GM18517 (cell line): ENCODE data around the gene LMO2.
A peak's percentile ranks its signal among the peaks of the same experiment; 100 is the strongest.
"Not testable (repeated sequence)": the region's sequence is repeated elsewhere in the genome, so short reads cannot be mapped to it uniquely, and the experiment has no call there.

Experiments used
- ATAC-seq: cut with Tn5 transposase; IDR thresholded peaks from one replicate; pipeline ENCODE4 v1.9.1; 2021; ENCODE audit warnings: mild to moderate bottlenecking, moderate library complexity; ENCODE audit not compliant: unreplicated experiment

LMO2 gene

DNA sequence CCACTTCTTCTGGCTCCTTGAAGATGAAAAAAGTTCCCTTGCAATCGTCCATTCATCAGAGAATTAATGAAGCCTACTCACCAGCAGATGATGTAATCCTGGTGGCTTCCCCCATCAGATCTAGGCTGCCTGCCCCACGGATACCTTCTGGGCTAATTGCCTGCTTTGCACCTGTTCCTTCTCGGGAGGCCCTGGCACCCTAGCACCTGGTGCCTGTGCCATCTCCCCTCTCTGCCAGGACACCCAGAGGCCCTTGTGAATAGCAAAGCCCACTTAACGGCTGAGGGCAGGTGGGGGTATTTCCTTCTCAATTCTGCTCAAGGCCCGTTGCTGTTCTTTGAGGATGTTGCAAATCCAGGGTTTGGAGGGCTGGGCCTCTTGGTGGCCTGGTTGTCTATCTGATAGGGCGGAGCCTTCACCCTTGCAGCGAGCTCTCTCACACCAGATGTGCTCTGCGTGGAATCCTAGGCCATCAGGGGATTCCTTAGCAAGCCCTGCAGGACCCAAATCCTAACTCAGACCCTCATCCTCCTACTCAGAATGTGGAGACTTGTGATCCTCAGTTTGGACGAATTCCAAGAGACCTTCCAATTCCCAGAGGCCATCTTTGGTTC lies at the start of gene LMO2:
LMO2 (minus strand) TSS at position 363 of the 614 bp plus-strand sequence. CDS start 22,360 bp downstream, outside the sequence.
- ATAC-seq = no peak

DNA sequence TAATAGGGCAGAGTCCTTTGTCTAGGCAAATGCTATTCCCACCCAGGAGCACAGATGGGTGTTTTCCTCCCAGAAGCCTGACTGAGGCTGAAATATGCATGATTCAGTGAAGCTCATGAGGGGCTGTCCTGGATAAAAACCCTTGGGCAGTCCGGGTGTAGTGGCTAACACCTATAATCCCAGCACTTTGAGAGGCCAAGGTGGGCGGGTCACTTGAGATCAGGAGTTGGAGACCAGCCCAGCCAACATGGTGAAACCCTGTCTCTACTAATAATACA lies 48.6 kb upstream of the LMO2 start:
- ATAC-seq = no peak

GRCh38 chr11:33936725-33937604 lies 45.1 kb upstream of the LMO2 start:
- no peak for ATAC-seq

DNA sequence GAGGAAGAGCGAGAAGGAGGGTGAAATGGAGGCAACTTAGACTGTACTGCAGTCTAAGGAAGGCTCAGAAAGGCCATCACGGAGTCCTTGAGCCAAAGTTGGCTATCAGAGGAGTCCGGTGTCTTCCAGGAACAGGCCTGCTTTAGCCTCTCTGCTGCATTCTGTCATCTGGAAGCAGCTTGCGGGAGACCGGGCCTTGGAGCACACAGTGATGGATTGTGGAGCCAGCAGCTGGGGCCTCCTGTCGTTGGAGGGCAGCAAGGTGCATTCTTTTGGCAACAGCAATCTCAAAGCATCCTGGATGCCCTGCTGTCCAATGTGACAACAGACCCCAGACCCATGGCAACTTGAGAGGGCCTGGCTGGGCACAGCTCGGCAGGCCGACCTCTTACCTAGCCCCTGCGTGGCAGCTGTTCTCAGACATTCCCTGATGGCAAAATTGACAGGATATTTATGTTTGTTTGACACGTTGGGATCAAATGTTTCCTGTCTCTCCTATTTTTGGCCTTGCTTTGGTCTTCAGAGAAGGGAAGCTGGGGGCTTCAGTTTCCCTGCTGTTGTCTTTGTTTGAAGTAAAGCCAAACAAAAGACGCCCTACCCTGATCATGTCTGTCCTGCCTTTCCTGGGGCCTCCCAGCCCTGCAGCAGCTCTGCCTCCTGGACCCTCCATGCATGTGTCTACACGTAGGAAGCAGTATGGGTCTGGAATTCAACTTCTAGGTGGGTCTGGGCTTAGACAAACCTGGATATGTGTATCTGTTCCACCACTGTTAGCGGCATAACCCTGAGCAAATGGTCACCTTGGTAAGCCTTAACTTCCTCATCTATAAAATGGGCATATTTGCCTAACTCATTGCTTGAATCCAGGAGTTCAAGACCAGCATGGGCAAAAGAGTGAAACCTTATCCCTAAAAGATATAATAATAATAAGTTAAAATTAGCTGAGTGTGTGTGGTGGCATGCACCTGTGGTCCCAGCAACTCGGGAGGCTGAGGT lies 43.9 kb upstream of the LMO2 start:
- ATAC-seq = no peak

- no peak for ATAC-seq
Observed at GRCh38 chr11:33935005-33935404, 43.1 kb upstream of the LMO2 start.

DNA sequence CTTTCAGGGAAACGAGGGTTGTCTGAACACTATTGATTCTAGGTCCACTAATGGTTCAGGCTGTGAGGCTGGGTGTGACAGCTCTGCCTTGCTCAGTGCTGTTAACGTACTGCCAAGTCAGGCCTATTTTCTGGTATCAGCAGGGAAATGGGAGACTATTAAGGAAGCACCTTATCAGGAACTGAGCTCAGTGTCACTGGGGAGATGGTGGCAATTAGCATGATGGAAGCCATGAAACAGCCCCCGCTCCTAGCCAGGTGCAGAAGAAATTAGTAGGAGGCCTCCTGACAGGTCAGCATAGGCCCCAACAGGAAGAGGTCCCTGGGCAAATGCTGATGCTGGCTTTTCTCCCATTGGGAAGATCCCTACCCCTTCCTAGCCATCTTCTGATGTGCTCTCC lies 42.6 kb upstream of the LMO2 start:
- ATAC-seq = no peak

DNA sequence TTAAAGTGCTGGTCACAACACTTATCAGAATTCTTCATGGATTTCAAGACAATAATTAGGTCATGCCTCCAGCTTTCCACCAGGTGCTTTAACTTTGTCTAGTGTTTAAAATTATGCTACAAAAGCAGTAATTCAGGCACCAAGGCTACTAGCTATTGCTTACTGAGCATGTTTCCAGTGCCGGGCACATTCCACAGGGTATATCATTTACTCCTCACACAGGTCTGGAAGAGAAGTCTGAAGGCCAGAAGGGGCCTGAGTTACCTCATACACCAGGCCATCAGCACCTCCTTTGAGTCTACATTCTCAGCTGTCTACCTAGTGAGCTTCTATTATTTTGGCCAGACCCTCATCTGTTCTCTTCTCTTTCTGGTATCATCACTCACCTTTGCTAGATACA lies 41.7 kb upstream of the LMO2 start:
- ATAC-seq = no peak

GRCh38 chr11:33932721-33933120 lies 40.8 kb upstream of the LMO2 start:
- no peak for ATAC-seq

DNA sequence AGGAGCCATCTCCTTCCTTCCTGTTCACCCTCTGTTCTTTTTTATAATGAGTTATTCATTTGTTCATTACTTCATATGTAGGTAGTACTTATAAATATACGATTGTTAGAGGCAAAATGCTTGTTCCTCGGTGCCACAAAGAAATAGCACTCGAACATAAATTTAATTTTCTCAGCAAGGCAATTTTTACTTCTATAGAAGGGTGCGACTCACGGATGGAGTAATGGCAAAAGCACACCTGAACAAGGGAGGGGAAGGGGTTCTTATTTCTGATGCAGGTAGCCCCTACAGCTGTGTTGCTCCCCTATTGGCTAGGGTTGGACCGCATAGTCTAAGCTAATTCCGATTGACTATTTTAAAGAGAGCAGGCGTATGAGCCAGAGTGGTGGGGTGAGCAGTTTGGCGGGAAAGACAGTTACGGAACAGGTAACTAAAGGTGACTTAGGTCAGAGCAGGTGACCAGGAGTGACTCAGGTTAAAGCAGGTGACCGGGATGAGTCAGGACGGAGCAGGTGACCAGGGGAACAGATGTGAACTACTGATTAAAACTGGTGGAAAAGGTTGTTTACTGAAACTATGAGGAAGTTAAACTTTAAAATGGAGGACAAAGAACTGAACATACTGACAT lies 40.0 kb upstream of the LMO2 start:
- not testable (repeated sequence) for ATAC-seq

GRCh38 chr11:33931067-33931466 lies 39.2 kb upstream of the LMO2 start:
- no peak for ATAC-seq

- ATAC-seq = no peak
Observed at GRCh38 chr11:33930317-33931021, 38.6 kb upstream of the LMO2 start.

DNA sequence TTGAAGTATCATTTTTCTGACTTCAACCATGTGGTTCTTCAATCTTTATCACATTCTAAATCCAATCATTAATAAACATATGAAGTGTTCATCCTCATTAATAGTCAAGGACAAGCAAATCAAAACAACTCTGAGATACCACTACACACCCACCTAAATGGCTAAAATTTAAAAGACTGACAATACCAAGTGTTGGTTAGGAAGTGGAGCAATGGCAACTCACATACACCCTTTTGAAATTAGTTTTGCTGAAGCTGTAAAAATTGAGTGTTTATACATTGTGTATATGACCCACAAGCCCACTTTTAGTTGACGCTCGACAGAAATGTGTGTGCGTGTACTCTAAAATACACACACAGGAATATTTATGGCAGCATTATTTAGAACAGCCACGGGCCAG lies 36.7 kb upstream of the LMO2 start:
- ATAC-seq = no peak

DNA sequence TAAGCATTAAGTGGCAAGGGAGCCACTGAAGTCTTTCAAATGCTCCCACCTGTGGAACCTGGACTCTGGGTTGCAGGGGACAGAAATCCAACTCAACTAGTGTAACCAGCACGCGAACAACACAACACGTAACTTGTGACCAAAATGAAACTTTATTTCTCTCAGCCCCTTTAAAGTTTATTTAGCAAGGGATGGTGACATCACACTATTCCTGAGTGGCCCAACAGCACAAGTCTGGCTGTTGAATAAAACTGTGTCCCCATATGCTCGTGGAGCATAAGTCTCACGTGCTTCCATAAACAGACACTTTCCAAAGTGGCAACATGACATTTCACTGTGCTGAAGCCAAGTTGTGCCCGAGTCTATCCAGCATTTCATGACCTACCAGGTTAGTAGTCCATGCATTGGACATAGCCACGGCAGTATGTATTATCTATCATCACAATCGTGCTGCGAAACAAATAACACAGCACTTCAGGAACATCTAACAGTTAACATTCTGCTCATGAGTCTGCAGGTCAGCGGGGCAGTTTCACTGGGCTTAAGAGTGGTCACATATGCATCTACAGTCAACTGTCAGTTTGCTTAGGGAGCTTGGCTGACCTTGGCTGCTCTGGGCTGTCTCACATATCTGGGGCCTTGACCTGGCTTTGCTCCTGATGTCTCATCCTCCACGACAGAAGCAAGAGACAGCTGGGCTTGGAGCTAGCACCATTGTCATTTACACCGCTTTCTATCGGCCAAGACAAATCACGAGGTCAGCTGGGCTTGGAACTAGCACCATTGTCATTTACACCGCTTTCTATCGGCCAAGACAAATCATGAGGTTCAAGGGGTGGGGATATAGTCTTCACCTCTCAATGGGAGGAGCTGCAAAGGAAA lies 35.0 kb upstream of the LMO2 start:
- no peak for ATAC-seq

DNA sequence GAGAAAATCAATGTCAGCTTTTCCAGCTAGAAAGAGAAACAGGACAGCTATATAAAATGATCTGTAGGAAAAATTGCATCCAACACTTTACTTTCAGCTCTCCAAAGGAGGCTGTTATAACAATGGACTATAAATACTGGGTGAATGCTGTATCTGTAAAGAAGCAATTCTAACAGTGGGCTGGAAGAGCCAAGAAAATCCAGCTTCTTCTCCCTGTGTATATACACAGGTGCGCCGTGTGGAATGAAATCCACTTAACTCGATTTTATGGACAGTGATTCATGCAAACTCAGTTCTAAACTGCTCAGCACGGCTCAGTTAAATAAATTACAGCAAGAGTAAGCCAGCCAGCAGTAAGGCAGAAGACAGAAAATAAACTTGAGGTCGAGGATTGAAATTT lies 32.5 kb upstream of the LMO2 start:
- ATAC-seq = no peak

- ATAC-seq = no peak
Observed at GRCh38 chr11:33923626-33924025, 31.8 kb upstream of the LMO2 start.

- peak; percentile 93 for ATAC-seq
Observed at GRCh38 chr11:33920838-33921613, 29.1 kb upstream of the LMO2 start.

DNA sequence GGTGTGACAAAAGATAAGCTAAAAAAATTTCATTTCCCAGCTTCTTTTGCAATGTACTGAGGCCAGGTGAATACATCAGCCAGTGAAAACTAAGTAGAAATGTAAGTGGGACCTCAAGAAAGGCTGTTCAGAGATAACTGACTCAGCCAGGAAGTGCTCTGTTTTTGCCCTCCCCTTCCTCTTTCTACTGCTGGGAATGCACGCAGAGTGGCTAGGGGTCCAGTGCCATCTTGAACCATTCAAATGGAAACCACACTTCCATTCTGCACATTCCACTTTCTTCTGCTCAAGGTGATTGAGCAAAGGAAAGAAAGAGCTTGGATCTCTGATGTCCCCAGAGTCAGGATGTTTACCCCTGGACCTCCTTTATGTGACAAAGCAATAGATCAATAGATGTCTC lies 27.8 kb upstream of the LMO2 start:
- ATAC-seq = no peak

GRCh38 chr11:33917402-33917801 lies 25.5 kb upstream of the LMO2 start:
- not testable (repeated sequence) for ATAC-seq

GRCh38 chr11:33916736-33917135 lies 24.9 kb upstream of the LMO2 start:
- no peak for ATAC-seq
